GM18519 (cell line): ENCODE measurements around the gene FIGNL2.
"Not testable (repeated sequence)": the region's sequence is repeated elsewhere in the genome, so short reads cannot be mapped to it uniquely, and the experiment has no call there.

Experiments used
- ATAC-seq: cut with Tn5 transposase; IDR thresholded peaks from one replicate; pipeline ENCODE4 v1.9.1; 2021; ENCODE audit warnings: mild to moderate bottlenecking, moderate library complexity; ENCODE audit not compliant: unreplicated experiment, low FRiP score

The FIGNL2 gene

DNA sequence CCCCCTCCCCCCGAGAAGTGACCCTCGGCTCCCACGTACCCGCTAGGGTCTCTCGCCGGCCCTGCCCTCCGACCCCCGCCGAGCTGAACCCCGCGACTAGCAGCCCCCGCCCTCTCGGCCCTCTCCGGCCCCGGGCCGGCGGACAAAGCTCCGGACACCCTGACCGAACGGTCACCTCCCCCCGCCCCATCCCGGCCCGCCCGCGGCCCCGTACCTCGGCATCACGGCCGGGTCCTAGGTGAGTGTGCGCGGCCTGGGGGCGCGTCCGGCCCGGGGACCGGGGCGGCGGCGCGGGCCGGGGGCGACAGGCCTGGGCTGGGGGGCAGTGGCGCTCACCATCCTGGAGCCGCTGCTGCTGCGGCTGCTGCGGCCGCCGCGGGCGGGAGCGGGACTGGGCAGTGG, at the start of gene FIGNL2:
FIGNL2 (minus strand) TSS at position 393 of the 402 bp plus-strand sequence. CDS start 26,305 bp downstream, outside the sequence.
- ATAC-seq: no peak

- no peak for ATAC-seq
Observed at GRCh38 chr12:51897181-51897580, 48.7 kb upstream of the FIGNL2 start.

- ATAC-seq: no peak
Observed at GRCh38 chr12:51896236-51896635, 47.7 kb upstream of the FIGNL2 start.

DNA sequence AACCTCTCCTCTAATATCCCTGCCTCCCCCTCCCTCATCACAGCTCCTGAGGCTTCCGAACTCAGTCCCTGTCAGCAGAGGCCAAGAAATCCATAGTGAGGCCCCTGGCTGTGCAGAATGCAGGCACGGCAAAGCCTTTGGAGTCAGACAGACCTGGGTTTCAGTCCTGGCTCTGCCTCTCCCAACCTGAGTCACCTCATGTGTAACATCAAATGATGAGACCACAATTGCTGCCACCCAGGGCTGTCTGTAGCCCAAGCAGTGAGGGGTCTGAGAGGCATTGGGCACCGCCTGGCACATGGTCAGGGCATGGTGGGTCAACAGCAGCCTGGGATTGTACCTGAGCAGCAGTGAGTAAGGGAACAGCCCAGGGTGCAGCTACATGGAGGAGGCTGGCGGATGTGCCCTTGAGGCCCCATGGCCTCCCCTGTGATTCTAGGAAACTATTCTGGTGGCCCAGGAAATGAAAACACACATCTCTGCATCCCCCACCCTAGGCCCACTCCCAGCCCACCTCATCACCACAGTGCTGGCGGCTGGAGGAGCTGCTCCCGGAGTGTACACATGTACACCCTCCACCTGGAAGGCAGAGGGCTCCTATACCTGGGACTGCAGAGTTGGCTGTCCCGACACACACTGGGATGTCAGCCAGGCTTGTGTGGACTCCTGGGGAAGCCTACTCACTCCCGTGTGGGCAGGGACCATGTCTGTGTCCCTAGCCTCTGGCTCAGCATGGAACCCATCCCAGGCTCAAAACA, 47.0 kb upstream of the FIGNL2 start:
- ATAC-seq: no peak

DNA sequence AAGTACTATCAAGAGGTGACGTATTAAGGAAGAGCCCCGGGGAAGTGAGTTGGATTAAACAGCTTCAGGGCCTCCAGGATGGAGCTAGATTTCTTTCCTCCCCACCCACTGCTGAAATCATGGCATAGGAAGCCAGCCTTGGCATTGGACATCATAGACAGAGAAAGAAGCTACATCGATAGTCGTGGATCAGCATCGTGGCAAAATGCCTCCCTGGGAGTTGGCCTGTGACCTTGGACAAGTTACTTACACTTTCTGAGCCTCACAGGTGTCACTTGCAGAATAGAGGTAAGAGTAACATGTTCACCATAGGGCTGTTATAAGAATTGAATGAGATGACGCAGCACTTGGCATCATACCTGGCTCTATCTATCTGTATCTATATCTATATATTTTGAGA, 45.3 kb upstream of the FIGNL2 start:
- no peak for ATAC-seq

GRCh38 chr12:51891843-51892242, 43.3 kb upstream of the FIGNL2 start:
- no peak for ATAC-seq

- no peak for ATAC-seq
Observed at GRCh38 chr12:51890511-51891171, 42.1 kb upstream of the FIGNL2 start.

- no peak for ATAC-seq
Observed at GRCh38 chr12:51890133-51890464, 41.6 kb upstream of the FIGNL2 start.

GRCh38 chr12:51889216-51890132, 41.0 kb upstream of the FIGNL2 start:
- ATAC-seq: no peak

DNA sequence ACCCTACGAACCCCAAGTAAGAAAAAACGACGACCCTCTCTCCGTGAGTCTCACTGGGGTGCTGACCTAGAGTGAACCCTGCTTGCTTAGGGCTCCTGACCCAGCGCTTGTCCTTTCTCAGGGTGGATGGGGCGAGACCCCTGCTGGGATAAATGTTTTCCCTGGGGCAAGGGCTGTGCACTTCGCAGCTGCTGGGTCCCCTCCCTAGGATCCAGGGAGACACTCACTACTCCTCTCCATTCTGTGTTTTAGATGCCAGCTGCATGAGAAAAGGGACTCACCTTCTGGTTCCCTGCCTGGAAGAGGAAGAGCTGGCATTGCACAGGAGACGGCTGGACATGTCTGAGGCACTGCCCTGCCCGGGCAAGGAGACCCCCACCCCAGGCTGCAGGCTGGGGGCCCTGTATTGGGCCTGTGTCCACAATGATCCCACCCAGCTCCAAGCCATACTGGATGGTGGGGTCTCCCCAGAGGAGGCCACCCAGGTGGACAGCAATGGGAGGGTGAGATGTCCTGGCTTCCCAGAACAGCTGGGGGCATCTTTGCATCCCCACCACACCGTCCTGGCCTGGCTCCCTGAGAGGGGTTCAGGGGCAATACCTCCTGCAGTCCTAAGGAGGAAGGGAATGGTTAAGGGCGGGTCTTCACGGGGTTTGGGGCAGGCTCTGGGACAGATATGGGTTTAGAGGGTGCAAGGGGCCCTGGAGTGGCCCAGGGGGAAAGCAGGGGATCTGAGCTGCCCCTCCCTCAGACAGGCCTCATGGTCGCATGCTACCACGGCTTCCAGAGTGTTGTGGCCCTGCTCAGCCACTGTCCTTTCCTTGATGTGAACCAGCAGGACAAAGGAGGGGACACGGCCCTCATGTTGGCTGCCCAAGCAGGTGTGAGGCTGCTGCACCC, 40.0 kb upstream of the FIGNL2 start:
- ATAC-seq: no peak

GRCh38 chr12:51887476-51888315, 39.2 kb upstream of the FIGNL2 start, which contains the start of gene ANKRD33:
Gene ANKRD33, plus strand, starts transcription at chr12:51888103. Its CDS starts 84 bp downstream, at chr12:51888187.
- no peak for ATAC-seq

DNA sequence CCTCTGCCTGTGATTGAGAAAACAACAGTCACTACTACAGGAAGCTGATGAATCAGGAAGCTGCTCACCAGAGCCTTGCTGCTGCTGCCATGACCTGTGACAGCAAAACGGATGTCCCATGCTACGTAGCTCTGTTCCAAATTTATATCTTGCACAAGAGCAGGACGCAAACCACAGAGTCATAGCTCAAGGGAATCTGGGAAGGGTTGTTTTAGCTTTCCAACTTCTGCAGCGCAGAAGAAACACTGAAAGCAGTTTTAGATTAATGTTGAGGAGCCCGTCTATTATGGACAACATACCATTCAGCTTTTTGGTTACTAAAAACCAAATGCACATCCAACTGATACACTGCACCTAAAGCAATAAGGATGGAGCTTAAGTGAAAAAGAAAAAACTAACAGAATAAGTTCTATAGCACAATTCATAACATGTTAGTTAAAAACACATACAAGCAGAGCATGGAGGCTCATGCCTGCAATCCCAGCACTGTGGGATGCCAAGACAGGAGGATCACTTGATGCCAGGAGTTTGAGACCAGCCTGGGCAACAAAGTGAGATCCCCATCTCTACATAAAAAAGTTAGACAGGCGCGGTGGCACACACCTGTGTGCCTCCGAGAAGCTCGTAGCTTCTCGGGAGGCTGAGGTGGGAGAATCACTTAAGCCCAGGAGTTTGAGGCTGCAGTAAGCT, 37.6 kb upstream of the FIGNL2 start:
- ATAC-seq: no peak

DNA sequence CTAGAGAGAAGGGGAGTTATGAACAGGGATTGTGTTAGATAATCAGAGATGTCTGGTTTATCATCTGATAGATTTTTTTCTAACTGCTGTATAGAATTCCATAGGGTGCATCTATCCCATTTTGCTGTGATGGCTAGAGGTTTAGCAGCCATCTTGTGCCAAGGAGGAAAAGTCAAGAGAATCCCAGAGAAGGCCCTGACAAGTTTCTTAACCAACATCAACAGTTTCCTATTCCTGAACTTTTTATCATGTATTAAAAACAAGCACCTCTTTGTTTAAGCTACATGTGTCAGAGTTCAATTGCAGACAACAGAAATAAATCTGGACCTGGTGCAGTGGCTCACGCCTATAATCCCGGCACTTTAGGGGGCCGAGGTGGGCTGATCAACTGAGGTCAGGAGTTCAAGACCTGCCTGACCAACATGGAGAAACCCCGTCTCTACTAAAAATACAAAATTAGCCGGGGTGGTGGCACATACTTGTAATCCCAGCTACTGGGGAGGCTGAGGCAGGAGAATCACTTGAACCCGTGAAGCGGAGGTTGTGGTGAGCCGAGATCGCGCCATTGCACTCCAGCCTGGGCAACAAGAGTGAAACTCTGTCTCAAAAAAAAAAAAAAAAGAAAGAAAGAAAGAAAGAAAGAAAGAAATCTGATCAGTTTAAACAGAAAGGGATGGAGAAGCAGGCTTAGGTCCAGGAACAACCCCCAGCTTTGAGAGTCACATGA, 36.9 kb upstream of the FIGNL2 start:
- ATAC-seq: not testable (repeated sequence)

DNA sequence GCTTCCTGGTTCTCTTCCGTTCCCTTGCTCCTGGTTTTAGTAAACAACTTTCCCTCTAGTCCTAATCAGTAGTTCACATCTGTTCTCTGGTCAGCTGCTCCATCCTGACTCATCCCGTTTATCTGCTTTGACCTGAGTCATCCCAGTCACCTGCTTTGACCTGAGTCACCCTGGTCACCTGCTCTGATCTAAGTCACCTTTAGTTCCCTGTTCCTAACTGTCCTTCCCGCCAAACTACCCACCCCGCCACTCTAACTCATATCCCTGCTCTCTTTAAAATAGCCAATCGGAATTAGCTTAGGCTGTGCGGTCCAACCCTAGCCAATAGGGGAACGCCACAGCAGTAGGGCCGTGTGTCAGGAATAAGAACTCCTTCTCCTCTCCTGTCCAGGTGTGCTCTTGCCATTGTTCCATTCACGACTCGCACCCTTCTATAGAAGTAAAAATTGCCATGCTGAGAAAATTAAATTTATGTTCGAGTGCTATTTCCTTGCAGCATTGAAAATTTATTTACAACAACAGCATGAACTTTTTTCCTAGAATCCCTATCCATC, 36.2 kb upstream of the FIGNL2 start:
- ATAC-seq: no peak

GRCh38 chr12:51883998-51884675, 35.6 kb upstream of the FIGNL2 start:
- ATAC-seq: no peak

DNA sequence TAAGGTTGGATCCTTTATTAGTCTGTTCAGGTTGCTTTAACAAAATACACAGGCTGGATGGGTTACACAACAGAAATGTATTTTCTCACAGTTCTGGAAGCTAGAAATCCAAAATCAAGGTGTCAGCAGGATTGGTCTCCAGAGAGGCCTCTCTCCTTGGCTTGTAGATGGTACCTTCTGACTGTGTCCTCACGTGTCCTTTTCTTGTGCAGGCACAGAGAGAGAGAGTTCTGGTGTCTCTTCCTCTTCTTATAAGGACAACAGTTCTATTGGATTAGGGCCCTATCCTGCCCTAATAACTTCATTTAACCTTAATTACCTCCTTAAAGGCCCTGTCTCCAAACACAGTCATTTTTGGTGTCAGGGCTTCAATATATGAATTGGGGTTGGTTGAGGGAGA, 34.8 kb upstream of the FIGNL2 start:
- ATAC-seq: no peak

GRCh38 chr12:51879102-51879501, 30.6 kb upstream of the FIGNL2 start:
- ATAC-seq: no peak
